Activated CD8-positive, alpha-beta memory T cell treated with anti-CD3 and anti-CD28 coated beads for 1 hour (primary cell): ENCODE measurements around the gene CHD1.

Experiments
- DNase-seq, 2 donors: peaks; one replicate each; pipeline ENCODE4 v3.0.0-alpha.2; 2020; ENCODE audit warnings: low read depth in 1 of 2; ENCODE audit errors: extremely low read depth in 1 of 2

Gene CHD1

GRCh38 chr5:98816582-98817222 is 112.1 kb downstream of the CHD1 start:
- no peak for DNase-seq

GRCh38 chr5:98813755-98814154 is 115.1 kb downstream of the CHD1 start:
- DNase-seq = no peak

- no peak for DNase-seq
Observed at GRCh38 chr5:98810206-98810605, 118.6 kb downstream of the CHD1 start.

- DNase-seq = no peak
Observed at GRCh38 chr5:98807806-98808205, 121.0 kb downstream of the CHD1 start.

GRCh38 chr5:98805070-98805469 is 123.7 kb downstream of the CHD1 start:
- no peak for DNase-seq

- DNase-seq = no peak
Observed at GRCh38 chr5:98804066-98804465, 124.7 kb downstream of the CHD1 start.
